Prostate gland (tissue), 2 donors: ENCODE data around the gene PPFIA1.

Experiments used
- POLR2A ChIP-seq: fragments of 450-650 bp; IDR thresholded peaks from one replicate; pipeline ENCODE4 v1.6.1; 2016; ENCODE audit warnings: antibody characterized with exemption, mild to moderate bottlenecking
- TF ChIP-seq, protein P1 (sequence below), 4 experiments: fragments of 200-600 bp in 2 of 4; fragments of 450-650 bp in 2 of 4; sonication (generic) in 2 of 4; IDR thresholded peaks; 1 replicate in 3 of 4; 2 replicates in 1 of 4; pipeline ENCODE4 v1.5.1; 2016 to 2019; ENCODE audit warnings: antibody characterized with exemption in 4 of 4, mild to moderate bottlenecking in 2 of 4, moderate library complexity in 2 of 4

DNA sequence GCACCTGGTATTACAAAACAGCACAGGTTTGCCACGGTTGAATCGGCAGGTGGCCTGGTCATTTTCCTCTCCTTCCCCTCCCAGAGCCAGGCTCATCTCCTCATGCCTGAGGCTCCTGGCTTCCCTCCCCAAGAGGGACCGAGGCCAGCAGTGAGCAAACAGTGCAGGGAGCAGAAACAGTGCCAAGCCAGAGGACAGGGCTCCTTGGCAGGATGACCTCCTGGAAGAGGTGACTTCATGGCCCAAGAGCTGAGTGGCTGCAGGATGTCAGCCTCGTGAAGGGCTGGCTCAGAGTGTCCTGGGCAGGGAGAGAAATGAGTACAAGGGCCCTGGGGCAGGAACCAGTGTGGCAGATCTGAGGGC is 22.8 kb upstream of the PPFIA1 start:
- TF ChIP-seq POLR2A, result no peak
- TF ChIP-seq, protein P1, sequence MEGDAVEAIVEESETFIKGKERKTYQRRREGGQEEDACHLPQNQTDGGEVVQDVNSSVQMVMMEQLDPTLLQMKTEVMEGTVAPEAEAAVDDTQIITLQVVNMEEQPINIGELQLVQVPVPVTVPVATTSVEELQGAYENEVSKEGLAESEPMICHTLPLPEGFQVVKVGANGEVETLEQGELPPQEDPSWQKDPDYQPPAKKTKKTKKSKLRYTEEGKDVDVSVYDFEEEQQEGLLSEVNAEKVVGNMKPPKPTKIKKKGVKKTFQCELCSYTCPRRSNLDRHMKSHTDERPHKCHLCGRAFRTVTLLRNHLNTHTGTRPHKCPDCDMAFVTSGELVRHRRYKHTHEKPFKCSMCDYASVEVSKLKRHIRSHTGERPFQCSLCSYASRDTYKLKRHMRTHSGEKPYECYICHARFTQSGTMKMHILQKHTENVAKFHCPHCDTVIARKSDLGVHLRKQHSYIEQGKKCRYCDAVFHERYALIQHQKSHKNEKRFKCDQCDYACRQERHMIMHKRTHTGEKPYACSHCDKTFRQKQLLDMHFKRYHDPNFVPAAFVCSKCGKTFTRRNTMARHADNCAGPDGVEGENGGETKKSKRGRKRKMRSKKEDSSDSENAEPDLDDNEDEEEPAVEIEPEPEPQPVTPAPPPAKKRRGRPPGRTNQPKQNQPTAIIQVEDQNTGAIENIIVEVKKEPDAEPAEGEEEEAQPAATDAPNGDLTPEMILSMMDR (IDR thresholded peaks at IDR 0.05), result no peak
